ENCODE results near the gene PMEL. TPM values are rescaled to one million over a fixed set of nuclear protein-coding genes. Genes with fewer than 3 reads are reported as not detected.

The PMEL gene
- total and polyA plus RNA-seq, 8 donors: 1.2 to 3.5 (median 2.2) TPM

DNA sequence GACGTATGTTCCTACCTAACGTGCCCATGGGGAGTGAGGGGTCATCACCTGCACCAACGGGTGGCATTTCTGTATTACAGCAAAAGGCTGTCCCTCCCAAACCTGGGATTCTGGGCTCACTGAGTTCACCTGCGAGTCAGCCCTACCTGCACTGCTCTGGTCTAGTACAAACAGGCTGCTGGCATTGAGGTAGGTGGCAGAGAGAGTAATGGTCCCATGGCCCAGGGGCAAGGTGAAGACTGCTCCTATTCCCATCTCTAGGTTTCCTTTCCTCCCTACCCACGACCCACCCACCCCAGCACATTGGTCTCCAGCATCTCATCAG, 31.7 kb upstream of the PMEL start:
- H3K36me3 ChIP-seq: peaks cover 0 to 16% (median 12%) of the 10 kb centered on the region in 3 donors
- TF ChIP-seq, protein P1, sequence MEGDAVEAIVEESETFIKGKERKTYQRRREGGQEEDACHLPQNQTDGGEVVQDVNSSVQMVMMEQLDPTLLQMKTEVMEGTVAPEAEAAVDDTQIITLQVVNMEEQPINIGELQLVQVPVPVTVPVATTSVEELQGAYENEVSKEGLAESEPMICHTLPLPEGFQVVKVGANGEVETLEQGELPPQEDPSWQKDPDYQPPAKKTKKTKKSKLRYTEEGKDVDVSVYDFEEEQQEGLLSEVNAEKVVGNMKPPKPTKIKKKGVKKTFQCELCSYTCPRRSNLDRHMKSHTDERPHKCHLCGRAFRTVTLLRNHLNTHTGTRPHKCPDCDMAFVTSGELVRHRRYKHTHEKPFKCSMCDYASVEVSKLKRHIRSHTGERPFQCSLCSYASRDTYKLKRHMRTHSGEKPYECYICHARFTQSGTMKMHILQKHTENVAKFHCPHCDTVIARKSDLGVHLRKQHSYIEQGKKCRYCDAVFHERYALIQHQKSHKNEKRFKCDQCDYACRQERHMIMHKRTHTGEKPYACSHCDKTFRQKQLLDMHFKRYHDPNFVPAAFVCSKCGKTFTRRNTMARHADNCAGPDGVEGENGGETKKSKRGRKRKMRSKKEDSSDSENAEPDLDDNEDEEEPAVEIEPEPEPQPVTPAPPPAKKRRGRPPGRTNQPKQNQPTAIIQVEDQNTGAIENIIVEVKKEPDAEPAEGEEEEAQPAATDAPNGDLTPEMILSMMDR (IDR thresholded peaks at IDR 0.05): no peak
- WGBS, 2 donors: 1 to 2% methylated on average over 5 of the region's 5 CpGs
- intact Hi-C loops (cut with DNase I): loop anchor here in 1 of 3 donors (5.0 kb wide), 1 partner anchor 40 kb away; no protein-coding TSS in a partner anchor
- ATAC-seq (peak; percentile 10 to 44 (median 31)), FAIRE-seq (no peak), DNase-seq (peak in 1 of 6 donors; percentile 38)
- no peaks in the 10 kb centered on the region for H3K9me3 ChIP-seq
- H3K27ac ChIP-seq: peak overlapping the region; percentile 61 to 83 (median 68)
- H3K4me1 ChIP-seq: peaks cover 0 to 17% (median 5%) of the 10 kb centered on the region in 3 donors
- peak overlapping the region; percentile 44 to 67 (median 65) for H3K4me3 ChIP-seq
- H3K27me3 ChIP-seq: no peaks in the 10 kb centered on the region

- Histone ChIP-seq H3K27me3 (no peaks in the 10 kb centered on the region), H3K9me3 (no peaks in the 10 kb centered on the region), H3K4me3 (peak within 1 kb of the TSS; percentile 44 to 67 (median 65)), H3K4me1 (peaks cover 0 to 17% (median 5%) of the 10 kb centered on the region in 3 donors), H3K36me3 (peaks cover 0 to 22% (median 18%) of the 10 kb centered on the region in 3 donors), H3K27ac (peak within 1 kb of the TSS; percentile 61 to 83 (median 68))
- 0 to 1% methylated on average over 27 of the region's 27 CpGs for WGBS, 2 donors
- peak; percentile 90 to 98 (median 97) for DNase-seq
- FAIRE-seq: peak; percentile 90
- TF ChIP-seq, protein P1 (IDR thresholded peaks at IDR 0.05): no peak
- ATAC-seq: peak; percentile 98 to 99 (median 99)
- intact Hi-C loops (cut with DNase I): loop anchor here in 1 of 3 donors (5.0 kb wide), 1 partner anchor 40 kb away; no protein-coding TSS in a partner anchor
These were observed 31.1 kb upstream of the PMEL start, which contains the start of gene SUOX for GRCh38 chr12:55996715-55997534. TSS of gene SUOX (plus strand) at chr12:55997276. CDS start at chr12:56002222, 4,946 bp downstream.

GRCh38 chr12:55996201-55996714, 30.4 kb upstream of the PMEL start:
- Histone ChIP-seq H3K4me3 (peak overlapping the region; percentile 44 to 67 (median 65)), H3K27ac (peak overlapping the region; percentile 61 to 83 (median 68)), H3K9me3 (no peaks in the 10 kb centered on the region), H3K4me1 (peaks cover 0 to 12% (median 5%) of the 10 kb centered on the region in 3 donors), H3K27me3 (no peaks in the 10 kb centered on the region), H3K36me3 (peaks cover 0 to 29% (median 22%) of the 10 kb centered on the region in 3 donors)
- TF ChIP-seq, protein P1 (IDR thresholded peaks at IDR 0.05): peak; percentile 64 to 82 (median 70)
- 8 to 10% methylated on average over 14 of the region's 14 CpGs for WGBS, 2 donors
- peak in 3 of 6 donors; percentile 50 to 67 (median 54) for DNase-seq
- intact Hi-C loops (cut with DNase I): loop anchor here in 1 of 3 donors (5.0 kb wide), 1 partner anchor 41 kb away; no protein-coding TSS in a partner anchor
- FAIRE-seq: peak; percentile 85
- peak; percentile 65 to 84 (median 72) for ATAC-seq

GRCh38 chr12:55995366-55995765, 29.5 kb upstream of the PMEL start:
- Histone ChIP-seq H3K27me3 (no peaks in the 10 kb centered on the region), H3K4me3 (no peak overlapping the region), H3K36me3 (peaks cover 3 to 38% (median 31%) of the 10 kb centered on the region in 3 donors), H3K9me3 (no peaks in the 10 kb centered on the region), H3K27ac (peak overlapping the region in 1 of 4 donors; percentile 83), H3K4me1 (peaks cover 0 to 9% (median 5%) of the 10 kb centered on the region in 3 donors)
- no peak for ATAC-seq
- DNase-seq: no peak
- 60 to 64% methylated on average over 8 of the region's 8 CpGs for WGBS, 2 donors
- intact Hi-C loops (cut with DNase I): loop anchor here in 1 of 3 donors (5.0 kb wide), 1 partner anchor 42 kb away; no protein-coding TSS in a partner anchor
- no peak for FAIRE-seq
- TF ChIP-seq, protein P1 (IDR thresholded peaks at IDR 0.05): no peak

Data from pancreas (tissue), 10 donors.